ENCODE results near the gene MZB1. TPM values are rescaled to one million over a fixed set of nuclear protein-coding genes. Genes with fewer than 3 reads are reported as not detected.

The MZB1 gene
- total and polyA plus RNA-seq, 4 donors: 1.8 to 23.7 (median 1.8) TPM

DNA sequence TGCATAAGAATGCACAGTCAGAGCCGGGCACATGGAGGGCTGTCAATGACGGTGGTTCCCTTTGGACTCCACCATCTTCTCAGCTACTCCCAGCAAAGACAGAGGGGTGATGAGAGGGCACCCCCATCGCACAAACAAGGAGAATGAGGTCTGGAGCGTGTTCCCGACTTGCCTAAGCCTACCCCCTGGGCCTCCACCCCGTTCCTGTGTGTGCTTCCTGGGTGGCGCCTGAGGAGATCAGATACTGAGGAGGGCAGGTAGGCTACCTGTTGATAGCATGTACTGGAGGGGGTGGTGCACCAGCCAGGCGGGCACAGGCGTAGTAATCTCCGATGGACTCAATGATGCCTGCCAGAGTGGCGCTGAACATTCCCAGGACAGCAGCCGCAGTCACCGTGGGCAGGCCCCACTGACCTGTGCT, 10.8 kb downstream of the MZB1 start:
- Histone ChIP-seq H3K4me3 (ENCODE audit: low read depth in 1 of 3, low read length in 3 of 3) (no peak overlapping the region), H3K4me1 (ENCODE audit: control insufficient read depth in 4 of 4, insufficient read depth in 4 of 4, low read length in 3 of 4) (peaks cover 8 to 28% (median 19%) of the 10 kb centered on the region in 4 donors), H3K27me3 (ENCODE audit: control insufficient read depth in 4 of 4, insufficient read depth in 4 of 4, low read length in 3 of 4) (no peaks in the 10 kb centered on the region), H3K27ac (ENCODE audit: low read depth in 1 of 2, low read length in 2 of 2) (no peak overlapping the region), H3K36me3 (ENCODE audit: control insufficient read depth in 4 of 4, insufficient read depth in 3 of 4, low read depth in 1 of 4, low read length in 3 of 4) (peaks cover 0 to 14% (median 10%) of the 10 kb centered on the region in 4 donors), H3K9ac (ENCODE audit: low read depth in 1 of 2, low read length in 2 of 2) (no peak overlapping the region), H3K9me3 (ENCODE audit: control insufficient read depth in 4 of 4, low read length in 3 of 4) (no peaks in the 10 kb centered on the region)
- no peak for DNase-seq (ENCODE audit: low spot score)
- WGBS: 91% methylated on average over 13 of the region's 13 CpGs
- TF ChIP-seq RAD21 (IDR thresholded peaks at IDR 0.05): no peak
- TF ChIP-seq, protein P1, sequence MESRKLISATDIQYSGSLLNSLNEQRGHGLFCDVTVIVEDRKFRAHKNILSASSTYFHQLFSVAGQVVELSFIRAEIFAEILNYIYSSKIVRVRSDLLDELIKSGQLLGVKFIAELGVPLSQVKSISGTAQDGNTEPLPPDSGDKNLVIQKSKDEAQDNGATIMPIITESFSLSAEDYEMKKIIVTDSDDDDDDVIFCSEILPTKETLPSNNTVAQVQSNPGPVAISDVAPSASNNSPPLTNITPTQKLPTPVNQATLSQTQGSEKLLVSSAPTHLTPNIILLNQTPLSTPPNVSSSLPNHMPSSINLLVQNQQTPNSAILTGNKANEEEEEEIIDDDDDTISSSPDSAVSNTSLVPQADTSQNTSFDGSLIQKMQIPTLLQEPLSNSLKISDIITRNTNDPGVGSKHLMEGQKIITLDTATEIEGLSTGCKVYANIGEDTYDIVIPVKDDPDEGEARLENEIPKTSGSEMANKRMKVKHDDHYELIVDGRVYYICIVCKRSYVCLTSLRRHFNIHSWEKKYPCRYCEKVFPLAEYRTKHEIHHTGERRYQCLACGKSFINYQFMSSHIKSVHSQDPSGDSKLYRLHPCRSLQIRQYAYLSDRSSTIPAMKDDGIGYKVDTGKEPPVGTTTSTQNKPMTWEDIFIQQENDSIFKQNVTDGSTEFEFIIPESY (IDR thresholded peaks at IDR 0.05): no peak
- TF ChIP-seq YY1 (IDR thresholded peaks at IDR 0.05): no peak
- TF ChIP-seq HNF4G (IDR thresholded peaks at IDR 0.05): no peak
- no peak for TF ChIP-seq GABPA (IDR thresholded peaks at IDR 0.05 in 1 of 2, conservative IDR thresholded peaks at IDR 0.05 in 1 of 2)
- no peak for TF ChIP-seq TAF1 (conservative IDR thresholded peaks at IDR 0.05)
- no peak for TF ChIP-seq FOXA1 (IDR thresholded peaks at IDR 0.05)
- no peak for TF ChIP-seq RXRA (IDR thresholded peaks at IDR 0.05)
- no peak for TF ChIP-seq SP1 (IDR thresholded peaks at IDR 0.05)
- TF ChIP-seq JUND (IDR thresholded peaks at IDR 0.05): no peak
- TF ChIP-seq, protein P2, sequence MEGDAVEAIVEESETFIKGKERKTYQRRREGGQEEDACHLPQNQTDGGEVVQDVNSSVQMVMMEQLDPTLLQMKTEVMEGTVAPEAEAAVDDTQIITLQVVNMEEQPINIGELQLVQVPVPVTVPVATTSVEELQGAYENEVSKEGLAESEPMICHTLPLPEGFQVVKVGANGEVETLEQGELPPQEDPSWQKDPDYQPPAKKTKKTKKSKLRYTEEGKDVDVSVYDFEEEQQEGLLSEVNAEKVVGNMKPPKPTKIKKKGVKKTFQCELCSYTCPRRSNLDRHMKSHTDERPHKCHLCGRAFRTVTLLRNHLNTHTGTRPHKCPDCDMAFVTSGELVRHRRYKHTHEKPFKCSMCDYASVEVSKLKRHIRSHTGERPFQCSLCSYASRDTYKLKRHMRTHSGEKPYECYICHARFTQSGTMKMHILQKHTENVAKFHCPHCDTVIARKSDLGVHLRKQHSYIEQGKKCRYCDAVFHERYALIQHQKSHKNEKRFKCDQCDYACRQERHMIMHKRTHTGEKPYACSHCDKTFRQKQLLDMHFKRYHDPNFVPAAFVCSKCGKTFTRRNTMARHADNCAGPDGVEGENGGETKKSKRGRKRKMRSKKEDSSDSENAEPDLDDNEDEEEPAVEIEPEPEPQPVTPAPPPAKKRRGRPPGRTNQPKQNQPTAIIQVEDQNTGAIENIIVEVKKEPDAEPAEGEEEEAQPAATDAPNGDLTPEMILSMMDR (IDR thresholded peaks at IDR 0.05; ENCODE audit: low read depth, low read length, missing input control): no peak
- TF ChIP-seq, protein P3, sequence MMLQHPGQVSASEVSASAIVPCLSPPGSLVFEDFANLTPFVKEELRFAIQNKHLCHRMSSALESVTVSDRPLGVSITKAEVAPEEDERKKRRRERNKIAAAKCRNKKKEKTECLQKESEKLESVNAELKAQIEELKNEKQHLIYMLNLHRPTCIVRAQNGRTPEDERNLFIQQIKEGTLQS (IDR thresholded peaks at IDR 0.05): no peak
- no peak for TF ChIP-seq EGR1 (IDR thresholded peaks at IDR 0.05; ENCODE audit: low read depth in 2 of 2)
- TF ChIP-seq FOXA2 (IDR thresholded peaks at IDR 0.05): no peak
- TF ChIP-seq NR2F2 (IDR thresholded peaks at IDR 0.05): no peak

DNA sequence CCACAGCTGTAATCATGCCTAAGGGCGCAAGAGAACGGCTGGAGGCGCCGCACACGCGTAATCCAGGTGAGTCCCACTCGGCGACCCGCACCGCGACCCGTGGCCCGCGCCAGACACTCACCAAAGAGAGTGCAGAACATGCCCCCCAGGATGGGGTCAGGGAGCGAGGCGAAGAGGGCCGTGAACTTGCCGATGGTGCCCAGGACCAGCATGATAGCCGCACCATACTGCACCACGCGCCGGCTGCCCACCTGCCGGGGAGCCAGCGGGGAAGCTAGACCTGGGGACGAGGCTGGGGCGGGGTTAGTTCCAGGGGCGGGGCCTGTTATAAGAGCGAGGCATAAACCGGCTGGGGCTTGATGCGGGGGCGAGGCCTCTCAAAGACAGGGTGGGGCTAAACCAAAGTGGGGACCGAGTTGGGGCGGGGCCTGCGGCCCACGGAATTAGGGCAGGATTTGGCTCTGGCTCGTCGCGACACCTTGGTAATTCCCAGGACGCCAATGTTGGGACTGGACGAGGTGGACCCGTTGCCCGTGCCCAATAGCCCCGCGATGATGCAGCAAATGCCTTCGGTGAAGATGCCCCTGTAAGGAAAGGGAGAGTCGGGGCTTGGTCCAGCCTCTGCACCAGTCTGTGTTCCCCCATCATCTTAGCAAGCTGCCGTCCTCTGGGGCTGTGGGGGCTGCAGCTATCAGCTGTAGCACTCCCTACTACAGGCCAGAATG, 11.4 kb downstream of the MZB1 start:
- DNase-seq (ENCODE audit: low spot score): no peak
- WGBS: 91% methylated on average over 47 of the region's 47 CpGs

More for the DNA sequence above, 11.4 kb downstream of the MZB1 start:
- TF ChIP-seq NR2F2 (IDR thresholded peaks at IDR 0.05) (no peak), HNF4A (conservative IDR thresholded peaks at IDR 0.05) (no peak), RXRA (IDR thresholded peaks at IDR 0.05) (no peak), FOXA1 (IDR thresholded peaks at IDR 0.05) (no peak)
- TF ChIP-seq, protein P4, sequence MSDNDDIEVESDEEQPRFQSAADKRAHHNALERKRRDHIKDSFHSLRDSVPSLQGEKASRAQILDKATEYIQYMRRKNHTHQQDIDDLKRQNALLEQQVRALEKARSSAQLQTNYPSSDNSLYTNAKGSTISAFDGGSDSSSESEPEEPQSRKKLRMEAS (IDR thresholded peaks at IDR 0.05): no peak
- Histone ChIP-seq H3K4me3 (ENCODE audit: low read depth in 1 of 3, low read length in 3 of 3) (no peak overlapping the region), H3K4me1 (ENCODE audit: control insufficient read depth in 4 of 4, insufficient read depth in 4 of 4, low read length in 3 of 4) (peaks cover 5 to 28% (median 16%) of the 10 kb centered on the region in 4 donors), H3K9ac (ENCODE audit: low read depth in 1 of 2, low read length in 2 of 2) (no peak overlapping the region), H3K27ac (ENCODE audit: low read depth in 1 of 2, low read length in 2 of 2) (no peak overlapping the region), H3K36me3 (ENCODE audit: control insufficient read depth in 4 of 4, insufficient read depth in 3 of 4, low read depth in 1 of 4, low read length in 3 of 4) (peaks cover 0 to 14% (median 10%) of the 10 kb centered on the region in 4 donors), H3K9me3 (ENCODE audit: control insufficient read depth in 4 of 4, low read length in 3 of 4) (no peaks in the 10 kb centered on the region), H3K27me3 (ENCODE audit: control insufficient read depth in 4 of 4, insufficient read depth in 4 of 4, low read length in 3 of 4) (no peaks in the 10 kb centered on the region)
